ENCODE results near the gene BBS2.

BBS2 gene

DNA sequence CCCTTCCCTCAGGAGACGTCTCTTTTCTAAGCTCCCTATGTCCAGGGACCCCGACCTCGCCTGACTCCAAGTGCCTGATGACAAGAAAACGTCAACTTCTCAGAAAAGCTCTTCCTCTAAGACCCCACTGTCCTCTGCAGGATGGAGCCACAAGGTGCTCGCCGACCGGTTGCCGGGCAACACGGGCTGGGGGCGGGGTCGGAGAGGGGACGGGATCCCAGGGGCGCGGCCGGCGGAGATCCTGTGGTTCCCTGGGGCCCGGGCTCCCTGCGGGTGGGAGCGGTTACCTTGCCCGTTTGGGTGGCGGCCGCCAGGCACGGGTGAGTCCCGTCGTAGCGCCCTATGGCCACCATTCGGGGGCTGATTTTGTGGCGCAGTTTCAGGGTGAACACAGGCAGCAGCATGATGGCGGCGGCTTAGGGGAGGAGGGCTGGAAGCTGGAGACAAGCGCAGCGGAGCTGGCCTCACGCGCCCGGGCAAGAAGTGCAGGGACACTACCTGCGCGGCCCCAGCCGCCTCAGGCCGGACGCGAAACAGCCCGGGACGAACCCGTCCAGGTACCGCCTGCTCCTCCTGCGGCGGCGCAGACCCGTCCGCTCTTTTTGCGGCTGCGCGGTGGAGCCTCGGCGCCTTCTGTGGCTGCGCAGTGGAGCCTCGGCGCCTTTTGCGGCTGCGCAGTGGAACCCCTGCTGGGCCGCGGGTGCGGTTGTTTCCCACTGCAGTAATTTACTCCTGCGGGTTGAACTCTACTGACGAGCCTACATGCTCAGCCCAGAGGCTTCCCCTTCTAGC, at the start of gene BBS2:
Gene BBS2, minus strand, starts transcription at position 566 of the 792 bp plus-strand sequence. Its CDS starts 162 bp downstream, at position 404.
- DNase-seq (ENCODE audit: low spot score): peak; percentile 83

GRCh38 chr16:56564793-56565477, 45.1 kb upstream of the BBS2 start, which contains the start of gene MT4:
MT4 (plus strand) TSS chr16:56565073; CDS start chr16:56565129, 56 bp downstream.
- DNase-seq (ENCODE audit: low spot score): no peak

DNA sequence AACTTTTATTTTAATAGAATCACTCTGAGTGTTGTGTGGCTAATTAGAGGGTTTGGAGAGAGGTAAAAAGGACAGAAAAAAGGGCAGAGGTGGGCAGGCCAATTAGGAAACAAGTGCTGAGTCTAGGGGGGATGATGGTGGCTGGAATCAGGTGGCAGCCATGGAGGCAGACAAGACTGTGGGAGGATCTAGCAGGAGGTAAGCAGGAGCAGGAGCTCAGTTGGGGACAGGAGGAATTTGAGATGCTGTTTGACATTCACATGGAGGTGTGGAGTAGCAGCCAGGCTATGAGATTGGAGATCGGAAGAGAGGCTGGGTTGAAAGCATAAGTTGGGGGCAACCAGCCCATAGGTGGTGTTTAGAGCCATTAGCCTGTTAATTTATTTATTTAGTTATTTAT, 41.3 kb upstream of the BBS2 start:
- no peak for DNase-seq (ENCODE audit: low spot score)

GRCh38 chr16:56560447-56560846, 40.6 kb upstream of the BBS2 start:
- DNase-seq (ENCODE audit: low spot score): no peak

DNA sequence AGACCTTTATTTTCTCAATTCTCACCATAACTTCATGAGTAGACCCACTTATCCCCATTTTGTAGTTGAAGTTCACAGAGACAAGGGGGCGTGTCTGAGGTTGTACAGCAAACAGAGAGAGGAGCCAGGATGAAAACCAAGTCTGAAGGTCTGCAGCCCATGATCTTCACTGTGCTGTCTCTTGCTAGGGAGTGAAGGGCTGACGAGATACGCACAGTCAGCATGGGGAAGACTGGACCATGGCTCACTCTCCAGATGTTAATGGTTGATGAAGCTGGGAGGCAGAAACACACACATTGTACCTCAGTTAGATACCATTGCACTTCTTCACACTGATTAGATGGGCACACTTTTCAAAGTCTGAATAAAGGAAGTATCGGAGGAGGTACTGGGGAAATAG, 39.3 kb upstream of the BBS2 start:
- no peak for DNase-seq (ENCODE audit: low spot score)

DNA sequence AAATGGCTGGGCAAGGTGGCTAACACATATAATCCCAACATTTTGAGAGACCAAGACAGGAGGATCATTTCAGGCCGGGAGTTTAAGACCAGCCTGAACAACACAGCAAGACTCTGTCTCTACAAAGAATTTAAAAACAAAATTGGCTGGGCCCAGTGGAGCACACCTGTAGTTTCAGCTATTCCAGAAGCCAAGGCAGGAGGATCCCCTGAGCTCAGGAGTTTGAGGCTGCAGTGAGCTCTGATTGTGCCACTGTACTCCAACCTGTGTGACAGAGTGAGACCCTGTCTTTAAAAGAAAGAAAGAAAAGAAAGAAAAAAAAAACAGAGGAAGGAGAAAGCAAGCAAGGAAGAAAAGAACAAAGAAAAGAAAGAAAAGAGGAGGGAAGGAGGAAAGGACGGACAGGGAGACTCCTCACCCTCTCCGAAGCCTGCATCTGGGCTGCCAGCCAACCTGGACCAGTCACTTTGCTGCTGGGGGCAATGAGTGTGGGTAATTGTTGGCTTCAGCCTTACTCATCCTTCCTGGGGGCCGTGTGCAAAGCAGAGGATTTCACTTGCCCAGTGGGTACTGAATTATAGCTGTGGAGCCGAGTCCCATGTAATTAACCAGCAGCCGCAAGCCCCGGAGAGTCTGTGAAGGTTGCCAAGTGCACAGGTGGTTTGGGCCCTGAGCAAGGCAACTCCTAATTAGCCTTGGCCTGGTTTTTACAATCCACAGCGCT, 38.4 kb upstream of the BBS2 start:
- no peak for DNase-seq (ENCODE audit: low spot score)

GRCh38 chr16:56554441-56554840, 34.6 kb upstream of the BBS2 start:
- no peak for DNase-seq (ENCODE audit: low spot score)

GRCh38 chr16:56551796-56552738, 32.2 kb upstream of the BBS2 start:
- DNase-seq (ENCODE audit: low spot score): peak; percentile 63

DNA sequence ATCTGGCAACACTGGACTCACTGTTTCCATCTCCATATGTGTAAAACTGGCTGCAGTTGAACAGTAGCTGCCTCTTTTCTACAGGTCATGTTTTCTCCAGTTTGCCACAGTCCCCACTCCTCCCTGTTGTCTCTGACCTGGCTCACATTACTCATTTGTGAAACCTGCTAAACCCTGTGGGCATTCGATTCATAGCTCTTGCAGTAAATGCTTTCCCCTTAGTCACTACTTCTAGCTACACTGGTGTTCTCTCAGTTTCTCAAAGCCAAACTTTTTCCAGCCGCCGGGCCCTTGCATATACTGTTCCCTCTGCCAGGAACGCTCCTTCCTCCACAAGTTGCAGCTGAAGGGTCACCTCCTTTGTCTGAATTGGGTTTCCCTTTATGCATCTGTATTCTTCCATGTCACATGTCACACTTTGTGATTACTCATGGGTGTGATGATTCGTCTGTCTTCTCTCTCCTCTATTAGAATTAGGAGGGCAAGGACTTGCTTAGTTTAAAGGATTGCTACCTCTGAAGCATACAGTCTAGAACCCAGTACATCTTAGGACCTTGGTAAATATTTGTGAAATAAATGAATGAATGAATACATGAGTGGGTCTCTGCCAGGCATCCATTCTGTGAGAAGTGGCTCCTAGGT, 30.0 kb upstream of the BBS2 start:
- DNase-seq (ENCODE audit: low spot score): peak; percentile 16

GRCh38 chr16:56549161-56549560, 29.3 kb upstream of the BBS2 start:
- DNase-seq (ENCODE audit: low spot score): no peak

DNA sequence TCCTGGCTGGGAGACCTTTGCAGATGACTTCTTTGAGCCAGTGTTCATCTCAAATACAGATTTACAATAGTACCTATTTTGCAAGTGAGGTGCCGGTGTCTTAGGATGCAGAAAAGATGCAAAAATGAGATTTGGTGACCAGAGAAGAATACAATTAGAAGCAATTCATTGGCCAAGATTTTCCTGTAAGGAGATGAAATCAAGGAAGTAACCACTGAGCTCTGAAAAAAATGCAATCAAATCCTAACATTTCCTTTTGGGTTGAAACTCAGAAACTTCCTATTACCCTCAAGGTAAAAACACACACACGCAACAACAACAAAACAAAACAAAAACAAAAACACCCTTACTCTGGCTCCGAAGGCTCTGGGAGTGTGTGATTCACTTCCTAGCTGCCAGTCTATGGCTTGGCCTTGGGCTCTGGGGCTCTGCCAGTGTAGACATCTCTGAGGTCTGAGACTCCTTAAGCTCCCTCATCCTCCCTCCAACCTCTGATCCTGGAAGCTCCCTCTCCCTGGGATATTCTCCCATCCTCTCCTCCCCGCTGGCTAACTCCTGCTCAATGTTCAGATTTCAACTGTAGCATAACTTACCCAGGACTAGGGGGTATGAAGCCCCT, 28.2 kb upstream of the BBS2 start:
- no peak for DNase-seq (ENCODE audit: low spot score)

DNA sequence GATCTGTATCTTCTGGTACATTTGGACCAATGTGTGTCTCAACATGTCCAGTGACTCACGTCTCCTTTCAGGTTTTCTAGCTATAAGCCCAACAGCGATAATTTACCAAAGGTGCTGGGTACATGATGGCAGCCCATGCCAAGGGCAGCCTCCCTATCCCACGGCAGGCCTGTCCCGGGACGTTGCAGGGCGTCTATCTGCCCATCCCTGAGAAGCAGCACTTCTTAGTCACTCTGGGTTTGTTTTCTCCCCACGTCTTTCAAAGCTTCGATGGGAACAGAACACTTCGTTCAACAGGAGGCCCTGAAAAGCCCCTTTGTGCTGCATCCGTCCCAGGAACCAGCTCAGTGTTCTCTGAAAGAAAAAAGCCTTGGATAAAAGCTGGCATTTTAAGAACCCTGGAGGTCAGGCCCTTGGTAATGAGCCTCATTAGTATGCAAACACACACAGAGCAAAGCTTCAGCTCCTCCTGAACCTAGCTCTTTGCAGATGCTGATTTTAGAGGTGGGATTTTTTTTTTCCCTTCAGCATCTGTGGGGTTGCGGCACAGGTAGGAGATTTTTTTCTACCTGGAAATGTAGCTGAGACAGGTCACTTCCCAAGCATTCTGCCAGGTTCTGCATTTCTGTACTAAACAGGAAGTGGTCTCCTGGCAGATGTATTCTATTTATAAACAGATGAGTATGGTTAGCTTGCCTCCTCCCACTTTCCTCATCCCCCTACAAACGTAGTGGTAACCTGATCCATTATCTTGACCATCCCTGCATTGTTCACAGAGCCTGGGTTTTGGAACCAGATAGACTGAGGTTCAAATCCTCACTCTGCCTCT, 27.5 kb upstream of the BBS2 start:
- peak; percentile 90 for DNase-seq (ENCODE audit: low spot score)

GRCh38 chr16:56542039-56542438, 22.2 kb upstream of the BBS2 start:
- no peak for DNase-seq (ENCODE audit: low spot score)

GRCh38 chr16:56539656-56540055, 19.8 kb upstream of the BBS2 start:
- DNase-seq (ENCODE audit: low spot score): no peak

- no peak for DNase-seq (ENCODE audit: low spot score)
Measured at GRCh38 chr16:56538331-56538730, 18.5 kb upstream of the BBS2 start.

DNA sequence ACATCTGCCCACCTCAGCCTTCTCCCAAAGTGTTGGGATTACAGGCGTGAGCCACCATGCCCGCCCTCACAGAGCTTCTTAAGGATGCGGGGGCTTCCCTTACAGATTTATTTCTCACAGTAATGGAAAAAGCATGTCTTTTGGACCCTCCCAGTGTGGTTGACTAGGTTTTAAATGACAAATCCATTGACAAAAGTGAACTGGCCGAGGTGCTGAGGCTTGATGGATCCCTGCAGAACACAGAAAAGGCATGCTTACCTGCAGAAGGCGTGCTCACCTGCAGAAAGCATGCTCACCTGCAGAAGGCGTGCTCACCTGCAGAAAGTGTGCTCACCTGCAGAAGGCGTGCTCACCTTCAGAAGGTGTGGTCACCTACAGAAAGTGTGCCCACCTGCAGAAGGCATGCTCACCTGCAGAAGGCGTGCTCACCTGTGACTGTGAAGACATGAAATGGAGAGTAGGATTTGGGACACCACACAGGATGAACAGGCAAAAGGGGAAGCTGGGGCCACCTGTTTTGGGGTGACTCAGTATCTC, 15.1 kb upstream of the BBS2 start:
- no peak for DNase-seq (ENCODE audit: low spot score)

- DNase-seq (ENCODE audit: low spot score): no peak
Measured at GRCh38 chr16:56532714-56533113, 12.9 kb upstream of the BBS2 start.

DNA sequence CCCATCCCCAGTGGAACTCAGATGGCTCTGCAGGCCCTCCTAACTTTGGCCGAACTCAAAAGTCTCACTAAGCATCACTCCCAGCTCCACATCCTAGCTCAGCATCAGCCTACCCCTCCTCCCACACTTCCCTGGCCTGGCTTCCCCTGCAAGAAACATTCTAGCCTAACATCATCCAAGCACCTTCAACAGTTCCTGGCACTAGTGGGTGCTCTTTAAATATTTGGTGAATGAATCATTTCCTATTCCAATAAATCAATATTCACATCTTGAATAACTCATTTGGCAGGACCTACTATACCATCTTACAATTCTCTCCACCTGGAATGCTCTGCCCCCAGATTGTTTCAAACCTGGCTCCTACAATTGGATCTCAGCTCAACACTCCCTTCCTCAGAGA, 11.0 kb upstream of the BBS2 start:
- DNase-seq (ENCODE audit: low spot score): no peak

DNA sequence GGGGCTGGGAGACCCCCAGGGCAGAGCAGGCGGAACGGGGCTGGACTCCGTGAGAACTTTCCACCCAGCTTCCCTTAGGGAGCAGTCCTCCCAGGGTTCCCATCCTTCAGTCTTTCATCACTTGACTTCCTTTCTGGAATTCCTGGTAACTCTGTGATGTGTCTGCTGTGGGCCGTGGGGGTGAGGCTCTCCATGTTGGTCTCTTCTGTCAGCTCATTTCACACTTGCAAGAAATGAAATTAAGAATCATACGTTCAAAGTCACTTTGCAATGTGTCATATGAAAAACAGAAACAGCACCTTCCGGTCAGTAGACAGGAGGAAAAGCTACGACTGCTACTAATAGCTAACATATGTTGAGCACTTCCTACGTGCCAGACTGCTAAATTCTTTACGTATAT, 5.4 kb upstream of the BBS2 start:
- DNase-seq (ENCODE audit: low spot score): no peak

DNA sequence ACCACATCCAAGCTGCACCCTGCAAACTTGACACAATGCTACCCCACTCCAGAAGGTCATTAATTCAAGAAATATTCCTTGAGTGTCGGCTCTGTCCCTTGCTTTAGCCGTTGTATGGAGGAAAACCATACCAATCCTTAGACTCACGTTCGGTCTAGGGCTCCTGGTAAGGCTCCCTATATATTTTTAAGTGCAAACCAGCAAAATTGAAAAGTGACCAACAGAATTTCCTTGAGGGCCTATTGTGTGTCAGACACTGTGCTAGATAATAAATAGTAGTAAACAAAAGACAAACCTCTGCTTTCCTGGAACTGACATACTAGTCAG, 390 bp upstream of the BBS2 start:
- no peak for DNase-seq (ENCODE audit: low spot score)

Measured in SW480 (cell line).